T-helper 1 cell treated with Interleukin-12 subunit alpha and Interleukin-12 subunit beta and Interleukin-4 antibody, amounts not matched to agents 30 μg/mL and 1 μg/mL, for 36 hours (primary cell): Measurements from ENCODE around the gene HACD2.

Source experiments
- H3K27ac Mint-ChIP-seq: one replicate; pipeline ENCODE4 v1.8.0; 2021; ENCODE audit warnings: mild to moderate bottlenecking, mixed read lengths
- H3K27me3 Mint-ChIP-seq: one replicate; pipeline ENCODE4 v1.8.0; 2021; ENCODE audit warnings: low read depth, mixed read lengths
- H3K36me3 Mint-ChIP-seq: one replicate; pipeline ENCODE4 v1.8.0; 2021; ENCODE audit warnings: low read depth, mixed read lengths
- H3K4me1 Mint-ChIP-seq: one replicate; pipeline ENCODE4 v1.8.0; 2021; ENCODE audit warnings: low read depth, mixed read lengths
- H3K4me3 Mint-ChIP-seq: one replicate; pipeline ENCODE4 v1.8.0; 2021; ENCODE audit warnings: mild to moderate bottlenecking, moderate library complexity, mixed read lengths
- H3K9me3 Mint-ChIP-seq: one replicate; pipeline ENCODE4 v1.8.0; 2021; ENCODE audit warnings: mixed read lengths

Gene HACD2

DNA sequence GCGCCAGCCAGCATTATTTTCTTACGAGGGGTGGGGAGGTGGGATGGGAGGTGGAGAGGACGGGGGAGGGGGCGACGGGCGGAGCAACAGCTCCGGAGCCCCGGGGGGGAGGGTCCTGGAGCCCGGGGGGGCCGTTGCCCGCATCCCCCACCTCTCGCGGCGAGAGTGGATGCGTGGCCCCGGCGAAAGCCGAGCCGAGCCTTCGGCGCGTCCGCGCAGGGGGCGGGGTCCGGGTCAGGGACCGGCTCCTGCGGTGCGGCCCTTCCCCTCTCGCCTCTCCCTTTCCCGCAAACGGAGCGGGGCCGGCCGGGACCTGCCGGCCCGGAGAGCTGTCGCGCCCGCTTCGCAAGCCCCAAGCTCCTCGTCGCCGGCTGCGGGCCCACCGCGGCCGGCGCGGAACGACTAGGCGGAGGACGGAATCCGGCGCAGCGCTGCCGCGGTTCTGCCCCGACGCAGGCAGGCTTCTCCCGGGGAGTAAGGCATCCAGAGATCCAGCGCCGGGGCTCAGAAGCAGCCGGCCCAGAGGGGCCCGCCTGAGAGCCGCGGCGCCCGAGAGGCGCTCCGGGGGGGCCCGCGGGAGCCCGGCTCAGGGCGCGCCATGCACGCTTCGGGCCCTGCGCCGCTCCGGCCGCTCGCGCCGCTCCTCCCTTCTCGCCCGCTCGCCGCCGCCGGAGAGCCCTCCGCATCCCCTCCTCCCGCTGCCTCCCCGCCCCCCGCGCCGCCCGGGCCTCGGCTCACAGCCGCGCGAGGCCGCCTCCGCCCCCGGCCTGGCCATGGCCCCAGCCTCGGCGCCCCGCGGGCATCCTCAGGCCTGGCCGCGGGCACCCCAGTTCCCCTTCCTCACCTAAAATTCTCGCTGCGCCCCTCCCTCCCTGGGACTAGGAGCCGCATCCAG is 135.5 kb downstream of the HACD2 start:
- Mint-ChIP-seq H3K27ac (no peak overlapping the region), H3K4me1 (peaks cover 2% of the 10 kb centered on the region), H3K27me3 (peaks cover 58% of the 10 kb centered on the region), H3K9me3 (no peaks in the 10 kb centered on the region), H3K36me3 (peaks cover 1% of the 10 kb centered on the region), H3K4me3 (no peak overlapping the region)

DNA sequence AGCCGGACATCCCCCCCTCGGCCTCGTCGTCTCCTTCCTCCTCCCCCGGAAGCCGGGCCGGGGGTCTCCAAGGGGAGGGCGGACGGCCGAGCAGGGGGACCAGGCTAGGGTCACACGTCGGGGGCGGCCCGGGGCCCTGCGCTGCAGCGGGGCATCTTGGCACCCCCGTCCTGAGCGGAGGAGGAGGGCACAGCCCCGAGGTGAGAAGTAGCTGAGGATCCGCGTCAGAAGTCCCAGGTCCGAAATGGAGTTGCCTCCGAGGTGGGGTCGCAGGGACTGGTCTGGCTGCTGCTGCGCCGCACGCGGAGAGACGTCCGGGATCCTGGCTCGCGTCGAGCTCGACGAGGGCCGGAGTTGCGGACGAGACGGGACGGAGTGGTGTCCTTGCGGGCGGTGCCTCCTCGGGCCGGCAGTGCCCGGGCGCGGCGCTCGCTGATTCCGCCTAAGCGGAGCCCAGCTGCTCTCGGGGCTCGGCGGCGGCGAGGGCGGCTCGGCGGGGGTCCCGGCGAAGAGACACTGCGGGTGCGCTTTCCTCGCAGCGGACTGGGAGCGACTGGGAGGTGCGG is 136.2 kb downstream of the HACD2 start, which contains the start of gene ADCY5:
TSS of gene ADCY5 (minus strand) at position 555 of the 566 bp plus-strand sequence. CDS start at position 10, 545 bp downstream.
- Mint-ChIP-seq H3K9me3 (no peaks in the 10 kb centered on the region), H3K27ac (no peak within 1 kb of the TSS), H3K36me3 (peaks cover 1% of the 10 kb centered on the region), H3K27me3 (peaks cover 64% of the 10 kb centered on the region), H3K4me3 (no peak within 1 kb of the TSS), H3K4me1 (peaks cover 2% of the 10 kb centered on the region)

DNA sequence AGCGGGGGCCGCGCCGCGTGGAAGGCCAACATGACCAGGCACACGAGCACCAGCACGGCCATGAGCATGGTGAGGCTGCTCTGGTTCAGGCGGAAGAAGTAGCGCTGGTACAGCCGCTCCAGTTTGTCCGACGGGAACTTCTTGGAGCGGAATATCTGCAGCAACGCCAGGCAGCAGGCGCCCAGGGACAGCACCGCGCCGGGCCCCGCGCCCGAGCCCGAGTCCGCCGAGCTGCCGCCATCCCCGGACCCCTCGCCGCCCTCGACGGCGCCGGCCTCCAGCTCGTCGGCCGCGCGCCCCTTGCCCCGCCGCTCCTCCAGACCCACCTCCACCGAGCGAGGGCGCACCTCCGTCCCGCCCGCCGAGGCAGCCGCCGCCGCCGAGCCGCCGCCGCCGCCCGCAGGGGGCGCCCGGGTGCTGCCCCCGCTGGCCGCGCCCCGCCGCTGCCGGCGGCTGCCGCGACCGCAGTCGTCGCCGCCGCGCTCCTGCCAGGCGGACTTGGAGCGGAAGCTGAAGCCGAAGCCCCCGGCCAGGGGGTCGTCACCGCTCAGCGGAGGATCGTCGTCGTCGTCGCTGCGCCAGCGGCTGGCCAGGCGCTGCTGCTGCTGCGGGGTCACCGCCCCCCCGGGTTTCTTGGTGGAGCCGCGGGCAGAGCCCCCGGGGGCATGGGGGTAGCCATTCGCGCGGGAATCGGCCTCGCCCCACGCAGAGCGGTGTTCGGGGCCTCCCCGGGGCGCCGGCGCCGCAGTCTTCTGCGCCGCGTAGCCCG is 136.9 kb downstream of the HACD2 start:
- peaks cover 59% of the 10 kb centered on the region for H3K27me3 Mint-ChIP-seq
- peaks cover 1% of the 10 kb centered on the region for H3K36me3 Mint-ChIP-seq
- peaks cover 2% of the 10 kb centered on the region for H3K4me1 Mint-ChIP-seq
- H3K9me3 Mint-ChIP-seq = no peaks in the 10 kb centered on the region
- H3K27ac Mint-ChIP-seq = no peak overlapping the region
- H3K4me3 Mint-ChIP-seq = no peak overlapping the region

DNA sequence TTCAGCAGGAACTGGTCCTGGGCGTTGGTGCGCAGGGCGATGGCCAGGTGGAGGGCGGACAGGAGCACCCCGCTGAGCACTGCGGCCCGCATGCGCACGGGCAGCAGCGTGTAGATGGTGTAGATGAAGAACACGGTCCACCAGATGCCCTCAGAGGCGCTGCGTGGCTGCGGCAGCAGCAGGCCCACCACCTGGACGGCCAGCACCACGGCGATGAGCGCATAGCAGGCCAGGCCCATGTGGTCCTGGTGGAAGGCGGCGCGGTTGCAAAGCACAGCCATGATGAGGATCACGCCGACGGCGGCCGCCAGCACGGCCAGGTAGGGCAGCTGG is 137.5 kb downstream of the HACD2 start:
- no peaks in the 10 kb centered on the region for H3K9me3 Mint-ChIP-seq
- H3K27me3 Mint-ChIP-seq = peaks cover 59% of the 10 kb centered on the region
- peaks cover 2% of the 10 kb centered on the region for H3K4me1 Mint-ChIP-seq
- no peak overlapping the region for H3K27ac Mint-ChIP-seq
- peak overlapping the region; percentile 63 for H3K4me3 Mint-ChIP-seq
- H3K36me3 Mint-ChIP-seq = peaks cover 1% of the 10 kb centered on the region

DNA sequence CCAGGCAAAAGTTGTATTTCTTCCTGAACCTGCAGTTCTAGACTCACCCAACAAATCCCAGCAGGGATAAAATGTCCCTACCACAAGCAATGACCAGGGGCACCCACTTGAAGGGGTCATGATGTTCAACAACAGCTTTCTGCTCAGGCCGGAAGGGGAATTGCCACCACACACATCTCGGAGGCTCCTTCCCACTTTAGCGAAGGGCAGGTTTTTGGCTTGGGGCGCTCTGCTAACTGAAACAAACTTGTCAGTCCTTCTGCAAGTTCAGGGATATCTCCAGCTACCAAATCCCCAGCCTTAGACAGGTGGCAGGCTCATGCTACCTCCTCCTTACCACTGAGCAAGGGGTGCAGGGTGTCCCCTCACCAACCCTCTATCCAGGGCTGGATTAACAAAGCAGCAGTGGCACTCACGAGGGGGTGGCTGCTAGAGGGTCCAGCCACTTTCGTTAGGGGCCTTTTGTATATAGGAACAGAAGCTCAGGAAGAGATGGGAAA is 138.2 kb downstream of the HACD2 start:
- H3K4me1 Mint-ChIP-seq = peaks cover 2% of the 10 kb centered on the region
- peak overlapping the region; percentile 63 for H3K4me3 Mint-ChIP-seq

DNA sequence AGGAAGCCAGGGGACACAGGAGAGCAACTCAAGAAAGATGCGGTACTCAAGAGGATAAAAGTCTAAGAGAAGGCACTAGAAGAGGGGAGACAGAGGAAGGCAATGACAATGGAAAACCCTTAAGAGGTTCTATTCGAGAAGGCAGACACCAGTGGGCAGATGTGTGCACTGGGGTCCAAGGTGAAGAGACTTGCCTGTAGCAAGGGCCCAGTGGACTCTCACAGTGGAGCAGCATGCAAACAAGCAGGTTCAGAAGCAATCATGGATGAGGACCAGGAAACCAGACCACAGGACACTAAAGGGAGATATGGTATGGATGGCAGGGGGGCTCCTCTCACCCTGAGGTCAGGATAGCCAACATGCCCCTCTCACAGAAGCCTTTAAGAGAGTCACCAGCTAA is 138.6 kb downstream of the HACD2 start:
- no peaks in the 10 kb centered on the region for H3K9me3 Mint-ChIP-seq
- H3K36me3 Mint-ChIP-seq = peaks cover 1% of the 10 kb centered on the region
- H3K27me3 Mint-ChIP-seq = peaks cover 53% of the 10 kb centered on the region
- no peak overlapping the region for H3K27ac Mint-ChIP-seq
- H3K4me1 Mint-ChIP-seq = peaks cover 2% of the 10 kb centered on the region
- no peak overlapping the region for H3K4me3 Mint-ChIP-seq

More for the DNA sequence above, 138.2 kb downstream of the HACD2 start:
- H3K36me3 Mint-ChIP-seq = peaks cover 1% of the 10 kb centered on the region
- no peaks in the 10 kb centered on the region for H3K9me3 Mint-ChIP-seq
- H3K27ac Mint-ChIP-seq = peak overlapping the region; percentile 38
- peaks cover 57% of the 10 kb centered on the region for H3K27me3 Mint-ChIP-seq

DNA sequence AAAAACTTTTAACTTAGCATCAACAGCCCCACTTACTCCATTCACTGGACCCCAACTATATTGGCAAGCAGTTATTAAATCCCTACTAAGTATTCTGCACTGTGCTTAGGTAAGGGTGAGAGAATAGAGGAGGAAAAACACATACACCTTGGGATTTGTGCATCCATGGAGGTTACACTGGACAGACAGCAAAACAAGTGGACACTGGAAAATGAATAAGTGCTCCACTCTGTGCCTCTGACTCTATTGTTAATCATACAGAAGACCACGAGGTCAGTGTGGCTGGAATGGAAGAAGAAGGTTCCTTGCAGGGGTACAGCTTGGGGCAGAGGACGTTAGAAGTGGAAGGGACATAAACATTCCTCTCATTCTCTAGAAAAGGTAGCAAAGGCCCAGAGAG is 139.2 kb downstream of the HACD2 start:
- Mint-ChIP-seq H3K36me3 (peaks cover 1% of the 10 kb centered on the region), H3K4me3 (no peak overlapping the region), H3K27me3 (peaks cover 50% of the 10 kb centered on the region), H3K4me1 (peaks cover 2% of the 10 kb centered on the region), H3K27ac (no peak overlapping the region), H3K9me3 (no peaks in the 10 kb centered on the region)

DNA sequence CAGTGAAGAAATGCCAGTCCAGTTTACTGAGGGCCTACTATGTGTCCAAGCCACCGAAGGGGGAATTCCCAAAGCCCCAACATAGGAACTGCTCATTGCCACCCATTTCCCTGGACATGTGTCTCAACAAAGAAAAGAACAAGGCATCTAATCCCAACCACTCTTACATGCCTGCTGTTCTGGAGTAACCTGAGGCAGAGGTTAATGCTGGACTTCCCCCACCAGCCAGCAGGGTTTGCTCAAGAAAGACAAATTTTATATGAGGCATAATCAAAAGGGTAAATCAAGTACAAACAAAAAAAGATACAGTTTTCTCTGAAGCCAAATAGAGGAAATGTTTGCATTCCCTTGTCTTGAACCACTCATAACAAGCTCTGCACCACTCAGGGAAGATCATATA is 140.1 kb downstream of the HACD2 start:
- peaks cover 2% of the 10 kb centered on the region for H3K4me1 Mint-ChIP-seq
- H3K27me3 Mint-ChIP-seq = peaks cover 45% of the 10 kb centered on the region
- H3K9me3 Mint-ChIP-seq = no peaks in the 10 kb centered on the region
- H3K36me3 Mint-ChIP-seq = peaks cover 1% of the 10 kb centered on the region
- H3K27ac Mint-ChIP-seq = no peak overlapping the region
- H3K4me3 Mint-ChIP-seq = no peak overlapping the region

DNA sequence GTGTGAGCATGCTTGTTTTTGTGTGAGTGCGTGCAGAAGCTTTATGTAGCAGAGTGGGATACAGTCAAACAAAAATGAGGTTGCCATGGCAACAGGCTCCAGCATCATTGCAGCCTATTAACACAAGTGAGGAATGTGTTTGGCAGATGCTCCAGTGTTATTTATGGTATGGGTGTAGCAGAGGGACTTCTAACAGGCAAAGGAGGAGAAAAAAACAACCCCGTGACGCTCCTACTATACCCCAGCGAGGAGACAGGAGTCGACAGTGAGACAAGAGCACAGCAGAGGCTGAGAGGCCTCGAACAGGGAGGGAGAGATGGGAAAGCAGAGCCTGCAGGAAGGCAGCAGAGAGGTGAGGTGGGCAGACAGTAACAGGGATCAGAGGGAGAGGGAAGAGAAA is 140.8 kb downstream of the HACD2 start:
- no peak overlapping the region for H3K27ac Mint-ChIP-seq
- H3K27me3 Mint-ChIP-seq = peaks cover 45% of the 10 kb centered on the region
- no peaks in the 10 kb centered on the region for H3K9me3 Mint-ChIP-seq
- H3K36me3 Mint-ChIP-seq = peaks cover 1% of the 10 kb centered on the region
- peaks cover 2% of the 10 kb centered on the region for H3K4me1 Mint-ChIP-seq
- no peak overlapping the region for H3K4me3 Mint-ChIP-seq

DNA sequence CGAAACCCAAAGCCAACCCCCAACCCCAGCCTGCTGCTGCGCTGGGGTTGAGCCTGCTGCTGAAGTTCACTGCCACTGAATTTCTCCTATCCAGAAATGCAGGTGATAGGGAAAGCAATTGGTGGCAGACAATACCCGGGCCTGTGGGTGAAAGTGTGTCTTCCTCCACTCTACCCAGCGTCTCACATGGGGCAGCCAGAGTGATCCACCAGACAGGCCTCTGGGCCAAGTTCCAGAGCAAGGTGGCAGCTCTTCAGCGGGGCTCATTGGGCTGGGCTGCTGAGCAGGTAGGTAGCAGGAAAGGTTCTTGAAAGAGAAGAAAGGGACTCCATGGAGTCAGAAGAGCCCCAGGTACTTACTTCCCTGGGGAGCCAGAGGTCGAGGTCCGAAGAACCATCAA is 141.9 kb downstream of the HACD2 start:
- no peaks in the 10 kb centered on the region for H3K9me3 Mint-ChIP-seq
- H3K4me1 Mint-ChIP-seq = peaks cover 2% of the 10 kb centered on the region
- H3K36me3 Mint-ChIP-seq = peaks cover 1% of the 10 kb centered on the region
- H3K27me3 Mint-ChIP-seq = peaks cover 45% of the 10 kb centered on the region
- no peak overlapping the region for H3K27ac Mint-ChIP-seq
- no peak overlapping the region for H3K4me3 Mint-ChIP-seq

DNA sequence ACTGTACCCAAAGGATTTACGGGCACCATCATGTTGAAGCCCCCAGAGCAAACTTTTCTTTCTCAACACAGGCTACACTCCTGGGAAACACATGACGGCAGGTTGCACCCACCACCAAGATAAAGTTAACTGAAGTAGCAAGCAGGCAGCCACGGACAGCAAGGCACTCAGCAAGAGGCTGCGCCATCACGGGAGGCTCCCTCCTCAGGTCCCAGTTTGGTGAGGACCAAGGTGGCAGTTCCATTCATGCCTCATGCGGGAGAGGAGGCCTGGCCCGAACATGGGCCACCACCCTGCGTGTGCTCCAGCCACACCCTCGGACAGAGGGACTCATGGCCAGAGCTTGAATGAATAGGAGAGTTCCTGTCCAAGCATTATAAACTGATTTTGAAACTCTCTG is 142.7 kb downstream of the HACD2 start:
- H3K27ac Mint-ChIP-seq = no peak overlapping the region
- no peaks in the 10 kb centered on the region for H3K9me3 Mint-ChIP-seq
- no peak overlapping the region for H3K4me3 Mint-ChIP-seq
- H3K4me1 Mint-ChIP-seq = peaks cover 2% of the 10 kb centered on the region
- H3K27me3 Mint-ChIP-seq = peaks cover 41% of the 10 kb centered on the region
- H3K36me3 Mint-ChIP-seq = peaks cover 1% of the 10 kb centered on the region
